Measurements from ENCODE around the gene CECR2. TPM values are rescaled to one million over a fixed set of nuclear protein-coding genes. Genes with fewer than 3 reads are reported as not detected.

The CECR2 gene
- total and polyA plus RNA-seq, 2 of the 8 experiments (the other 6 are each of a cell fraction or from before 2014, with no cell fraction given) = 18.3 to 123 TPM

- Histone ChIP-seq H3K4ac (replicated peaks; ENCODE audit: insufficient read length, low read depth, low read length) (no peak overlapping the region), H3K36me3 (ENCODE audit: control insufficient read depth in 2 of 4, insufficient read depth in 4 of 4, low read length in 3 of 4) (no peaks in the 10 kb centered on the region), H4K91ac (replicated peaks; ENCODE audit: insufficient read length, low read length) (no peak overlapping the region), H2AFZ (ENCODE audit: low read length) (no peak overlapping the region), H3K79me1 (ENCODE audit: low read depth, low read length) (no peaks in the 10 kb centered on the region), H2BK12ac (ENCODE audit: low read depth, low read length) (no peak overlapping the region), H3K23me2 (ENCODE audit: low read depth, low read length) (no peaks in the 10 kb centered on the region), H3K9me3 (ENCODE audit: insufficient read depth in 2 of 2, low read depth in 1 of 2, low read length in 1 of 2) (no peaks in the 10 kb centered on the region), H3K23ac (ENCODE audit: insufficient read length) (no peak overlapping the region), H2BK15ac (ENCODE audit: low read length) (no peak overlapping the region), H3K14ac (ENCODE audit: insufficient read length) (no peak overlapping the region), H3K18ac (ENCODE audit: extremely low read depth, low read length) (no peak overlapping the region), H3K9ac (replicated peaks in 1 of 4; ENCODE audit: extremely low read depth in 1 of 4, low read depth in 3 of 4, low read length in 3 of 4) (no peak overlapping the region), H3K56ac (replicated peaks; ENCODE audit: insufficient read length, low read depth, low read length) (no peak overlapping the region), H4K20me1 (replicated peaks in 1 of 2; ENCODE audit: control insufficient read depth in 1 of 2, insufficient read depth in 2 of 2, low read length in 2 of 2) (no peaks in the 10 kb centered on the region), H3K27ac (ENCODE audit: low read depth, low read length) (no peak overlapping the region), H2AK5ac (ENCODE audit: low read depth, low read length) (no peak overlapping the region), H3K4me1 (replicated peaks in 1 of 4; ENCODE audit: control insufficient read depth in 3 of 4, insufficient read depth in 4 of 4, low read length in 3 of 4) (no peaks in the 10 kb centered on the region), H3K4me3 (ENCODE audit: extremely low read depth in 1 of 4, insufficient read depth in 2 of 4, low read depth in 3 of 4, low read length in 4 of 4) (no peak overlapping the region), H4K5ac (ENCODE audit: insufficient read length, low read depth, low read length) (no peak overlapping the region), H3K27me3 (replicated peaks in 1 of 4; ENCODE audit: control insufficient read depth in 3 of 4, extremely low read depth in 1 of 4, insufficient read depth in 3 of 4, low read length in 3 of 4) (no peaks in the 10 kb centered on the region), H3K4me2 (ENCODE audit: insufficient read depth in 1 of 2, low read depth in 2 of 2, low read length in 2 of 2) (no peak overlapping the region), H4K8ac (ENCODE audit: extremely low read depth, insufficient read depth, low read length) (no peak overlapping the region), H2BK20ac (ENCODE audit: low read length) (no peak overlapping the region), H2BK120ac (replicated peaks; ENCODE audit: low read depth, low read length) (no peak overlapping the region), H3K79me2 (ENCODE audit: control insufficient read depth in 1 of 2, insufficient read depth in 2 of 2, low read length in 2 of 2) (no peaks in the 10 kb centered on the region), H2BK5ac (ENCODE audit: low read depth, low read length) (no peak overlapping the region)
- DNase-seq (ENCODE audit: low read depth in 1 of 2, low spot score in 2 of 2) (no peak), FAIRE-seq (no peak)
- POLR2A ChIA-PET (ENCODE audit: partially characterized antibody) = no interaction called here
- 98% methylated on average over 4 of the region's 4 CpGs; no CpG with 5 or more reads in 1 of the 2 experiments for WGBS, 2 experiments (ENCODE audit: extremely low coverage in 1 of 2, insufficient coverage in 1 of 2, insufficient read length in 1 of 2, insufficient replicate concordance in 2 of 2, low coverage in 1 of 2, low lambda C conversion rate in 2 of 2, missing lambda C conversion rate in 1 of 2)
- CTCF ChIA-PET (ENCODE audit: partially characterized antibody) = interaction anchor here (0.5 to 2.0 kb wide), 2 partner anchors 113 to 175 kb away, joined by 3 to 6 read pairs; no protein-coding TSS in a partner anchor
- TF ChIP-seq JUN (IDR thresholded peaks at IDR 0.05; ENCODE audit: low read depth, low read length) = no peak
- no peak for TF ChIP-seq SP2 (IDR thresholded peaks at IDR 0.05; ENCODE audit: low read length)
- no peak for TF ChIP-seq TAF7 (optimal IDR thresholded peaks at IDR 0.05; ENCODE audit: borderline replicate concordance, low read depth, low read length)
- no peak for TF ChIP-seq CHD1 (IDR thresholded peaks at IDR 0.05; ENCODE audit: low read depth, low read length)
- TF ChIP-seq ATF2 (IDR thresholded peaks at IDR 0.05; ENCODE audit: low read length) = no peak
- no peak for TF ChIP-seq MAFK (IDR thresholded peaks at IDR 0.05; ENCODE audit: low read depth, low read length)
- TF ChIP-seq RNF2 (IDR thresholded peaks at IDR 0.05; ENCODE audit: borderline replicate concordance, low read depth, low read length, missing control alignments, poor library complexity, severe bottlenecking) = no peak
- TF ChIP-seq FOSL1 (IDR thresholded peaks at IDR 0.05; ENCODE audit: insufficient read depth, low read depth, low read length) = no peak
- no peak for TF ChIP-seq ZNF274 (IDR thresholded peaks at IDR 0.05; ENCODE audit: borderline replicate concordance, extremely low read depth, low read length)
- no peak for TF ChIP-seq E2F6 (IDR thresholded peaks at IDR 0.05)
- no peak for TF ChIP-seq CBX5 (IDR thresholded peaks at IDR 0.05; ENCODE audit: low read depth, low read length)
- no peak for TF ChIP-seq RBBP5 (IDR thresholded peaks at IDR 0.05; ENCODE audit: borderline replicate concordance, low read depth, low read length)
These were observed 22.7 kb upstream of the CECR2 start for GRCh38 chr22:17346578-17346977.
